IMR-90 (cell line): Measurements from ENCODE around the gene PLOD3.

Experiments
- FOS ChIP-seq: fragments of 150-350 bp; IDR thresholded peaks from 2 replicates; pipeline ENCODE4 v1.6.1; 2016; ENCODE audit warnings: low read depth, low read length
- RFX5 ChIP-seq: IDR thresholded peaks from 2 replicates; pipeline ENCODE4 v1.8.0; 2012; ENCODE audit warnings: low read depth, mild to moderate bottlenecking, low read length, moderate library complexity
- SMC3 ChIP-seq: fragments of 150-350 bp; IDR thresholded peaks from 2 replicates; pipeline ENCODE4 v1.6.1; 2016; ENCODE audit warnings: low read depth, mild to moderate bottlenecking, antibody characterized with exemption, low read length, moderate library complexity
- TF ChIP-seq, protein P1 (sequence below): conservative IDR thresholded peaks from 2 replicates; pipeline ENCODE4 v1.5.1; 2012; ENCODE audit warnings: mild to moderate bottlenecking, low read depth, low read length, improper control_type of control experiment
- TF ChIP-seq, protein P2 (sequence below): fragments of 150-350 bp; IDR thresholded peaks from 2 replicates; pipeline ENCODE4 v1.6.1; 2017; ENCODE audit warnings: mild to moderate bottlenecking, antibody characterized with exemption, low read length, low read depth

DNA sequence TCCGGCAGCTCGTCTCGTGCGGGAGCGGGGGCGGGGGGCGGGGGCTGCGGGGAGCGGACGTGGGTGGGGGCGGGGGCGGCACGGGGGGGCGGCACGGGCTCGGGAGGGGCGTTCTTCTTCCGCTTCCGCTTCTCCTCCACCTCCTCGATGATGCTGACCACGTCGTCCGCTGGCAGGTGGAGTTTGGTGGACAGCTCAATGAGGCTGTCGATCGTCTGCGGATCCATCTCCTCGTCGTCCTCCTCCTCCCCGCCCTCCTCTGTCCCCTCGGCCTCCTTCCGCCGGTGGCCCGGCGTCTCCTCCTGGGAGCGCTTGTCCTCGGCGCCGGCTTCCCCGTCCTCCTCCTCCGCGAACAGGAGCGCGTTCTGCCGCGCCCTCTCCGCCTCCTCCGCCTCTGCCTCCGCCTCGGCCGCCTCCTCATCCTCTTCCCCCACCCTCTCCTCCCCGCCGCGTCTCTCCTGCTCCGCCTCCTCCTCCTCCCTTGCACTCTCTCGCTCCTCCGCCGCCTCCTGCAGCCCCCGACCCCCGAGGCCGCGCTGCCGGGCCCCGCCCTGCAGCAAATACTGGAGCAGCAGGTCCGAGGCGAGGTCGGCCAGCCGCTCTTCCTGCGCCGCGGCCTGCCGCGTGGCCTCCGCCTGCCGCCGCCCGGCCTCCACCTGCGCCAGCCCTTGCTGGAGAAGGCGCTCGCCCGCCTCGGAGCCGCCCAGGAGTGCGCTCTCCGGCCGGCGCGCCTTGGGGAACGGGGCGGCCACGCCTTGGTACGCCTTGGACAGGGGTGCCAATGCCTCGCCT lies 53.9 kb downstream of the PLOD3 start:
- TF ChIP-seq SMC3 (no peak), FOS (no peak), RFX5 (no peak)
- TF ChIP-seq, protein P1, sequence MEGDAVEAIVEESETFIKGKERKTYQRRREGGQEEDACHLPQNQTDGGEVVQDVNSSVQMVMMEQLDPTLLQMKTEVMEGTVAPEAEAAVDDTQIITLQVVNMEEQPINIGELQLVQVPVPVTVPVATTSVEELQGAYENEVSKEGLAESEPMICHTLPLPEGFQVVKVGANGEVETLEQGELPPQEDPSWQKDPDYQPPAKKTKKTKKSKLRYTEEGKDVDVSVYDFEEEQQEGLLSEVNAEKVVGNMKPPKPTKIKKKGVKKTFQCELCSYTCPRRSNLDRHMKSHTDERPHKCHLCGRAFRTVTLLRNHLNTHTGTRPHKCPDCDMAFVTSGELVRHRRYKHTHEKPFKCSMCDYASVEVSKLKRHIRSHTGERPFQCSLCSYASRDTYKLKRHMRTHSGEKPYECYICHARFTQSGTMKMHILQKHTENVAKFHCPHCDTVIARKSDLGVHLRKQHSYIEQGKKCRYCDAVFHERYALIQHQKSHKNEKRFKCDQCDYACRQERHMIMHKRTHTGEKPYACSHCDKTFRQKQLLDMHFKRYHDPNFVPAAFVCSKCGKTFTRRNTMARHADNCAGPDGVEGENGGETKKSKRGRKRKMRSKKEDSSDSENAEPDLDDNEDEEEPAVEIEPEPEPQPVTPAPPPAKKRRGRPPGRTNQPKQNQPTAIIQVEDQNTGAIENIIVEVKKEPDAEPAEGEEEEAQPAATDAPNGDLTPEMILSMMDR, result no peak
- TF ChIP-seq, protein P2, sequence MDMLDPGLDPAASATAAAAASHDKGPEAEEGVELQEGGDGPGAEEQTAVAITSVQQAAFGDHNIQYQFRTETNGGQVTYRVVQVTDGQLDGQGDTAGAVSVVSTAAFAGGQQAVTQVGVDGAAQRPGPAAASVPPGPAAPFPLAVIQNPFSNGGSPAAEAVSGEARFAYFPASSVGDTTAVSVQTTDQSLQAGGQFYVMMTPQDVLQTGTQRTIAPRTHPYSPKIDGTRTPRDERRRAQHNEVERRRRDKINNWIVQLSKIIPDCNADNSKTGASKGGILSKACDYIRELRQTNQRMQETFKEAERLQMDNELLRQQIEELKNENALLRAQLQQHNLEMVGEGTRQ, result no peak
